Activated CD8-positive, alpha-beta memory T cell treated with anti-CD3 and anti-CD28 coated beads, Interleukin-2, amount 50 U/mL, for 1 hour (primary cell): Measurements from ENCODE around the gene TRIM69.
"Not testable (repeated sequence)": the region's sequence is repeated elsewhere in the genome, so short reads cannot be mapped to it uniquely, and the experiment has no call there.

ENCODE experiments used
- DNase-seq: peaks from one replicate; pipeline ENCODE4 v3.0.0-alpha.2; 2020; ENCODE audit errors: extremely low read depth

The TRIM69 gene, protein sequence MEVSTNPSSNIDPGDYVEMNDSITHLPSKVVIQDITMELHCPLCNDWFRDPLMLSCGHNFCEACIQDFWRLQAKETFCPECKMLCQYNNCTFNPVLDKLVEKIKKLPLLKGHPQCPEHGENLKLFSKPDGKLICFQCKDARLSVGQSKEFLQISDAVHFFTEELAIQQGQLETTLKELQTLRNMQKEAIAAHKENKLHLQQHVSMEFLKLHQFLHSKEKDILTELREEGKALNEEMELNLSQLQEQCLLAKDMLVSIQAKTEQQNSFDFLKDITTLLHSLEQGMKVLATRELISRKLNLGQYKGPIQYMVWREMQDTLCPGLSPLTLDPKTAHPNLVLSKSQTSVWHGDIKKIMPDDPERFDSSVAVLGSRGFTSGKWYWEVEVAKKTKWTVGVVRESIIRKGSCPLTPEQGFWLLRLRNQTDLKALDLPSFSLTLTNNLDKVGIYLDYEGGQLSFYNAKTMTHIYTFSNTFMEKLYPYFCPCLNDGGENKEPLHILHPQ

DNA sequence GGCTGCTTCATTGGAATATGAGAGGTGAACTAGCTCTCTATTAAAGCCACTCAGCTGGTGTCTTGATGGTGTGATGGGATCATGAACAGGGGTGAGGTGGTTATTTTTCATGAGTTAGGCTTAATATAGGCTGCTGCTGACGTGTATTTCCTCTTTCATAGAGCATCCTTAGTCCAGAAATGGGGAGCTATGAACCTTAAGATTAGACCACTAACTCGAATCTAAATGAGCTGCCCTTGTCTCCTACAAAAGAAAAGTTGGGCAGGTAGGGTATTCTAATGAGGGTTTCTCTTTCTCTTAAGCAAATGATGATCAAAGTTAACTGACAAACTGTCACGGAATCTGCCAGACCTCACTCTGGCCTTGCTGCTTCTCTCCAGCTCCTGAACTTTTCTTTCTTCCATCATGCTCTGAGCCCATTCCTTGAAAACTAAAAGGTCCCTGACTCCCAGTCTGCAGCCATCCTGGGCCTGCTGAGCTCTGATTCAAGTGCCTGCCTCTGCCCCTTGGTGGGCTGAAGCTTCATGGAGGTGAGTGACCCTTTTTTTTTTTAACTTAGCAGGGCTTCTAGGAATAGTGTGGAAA is at the start of gene TRIM69:
Gene TRIM69 (plus strand): TSS at position 348 of the 585 bp plus-strand sequence. CDS start 177 bp downstream, at position 525.
- no peak for DNase-seq

DNA sequence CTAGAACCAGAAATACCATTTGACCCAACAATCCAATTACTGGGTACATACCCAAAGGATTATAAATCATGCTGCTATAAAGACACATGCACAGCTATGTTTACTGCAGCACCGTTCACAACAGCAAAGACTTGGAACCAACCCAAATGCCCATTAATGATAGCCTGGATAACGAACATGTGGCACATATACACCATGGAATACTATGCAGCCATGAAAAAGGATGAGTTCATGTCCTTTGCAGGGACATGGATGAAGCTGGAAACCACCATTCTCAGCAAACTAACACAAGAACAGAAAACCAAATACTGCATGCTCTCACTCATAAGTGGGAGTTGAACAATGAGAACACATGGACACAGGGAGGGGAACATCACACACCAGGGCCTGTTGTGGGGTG is 47.0 kb upstream of the TRIM69 start:
- DNase-seq, result not testable (repeated sequence)

DNA sequence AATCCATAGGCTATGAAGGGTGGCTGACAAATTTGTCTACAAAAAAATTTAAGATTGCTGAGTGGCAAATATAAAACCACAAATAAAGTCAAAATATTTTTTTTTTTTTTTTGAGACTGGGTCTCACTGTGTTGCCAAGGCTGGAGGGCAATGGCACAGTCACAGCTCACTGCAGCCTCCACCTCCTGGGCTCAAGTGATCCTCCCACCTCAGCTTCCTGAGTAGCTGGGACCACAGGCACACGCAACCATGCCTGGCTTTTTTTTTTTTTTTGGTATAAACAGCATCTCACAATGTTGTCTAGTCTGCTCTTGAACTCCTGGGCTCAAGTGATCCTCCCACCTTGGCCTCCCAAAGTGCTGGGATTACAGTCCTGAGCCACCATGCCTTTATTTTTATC is 46.1 kb upstream of the TRIM69 start:
- DNase-seq, result not testable (repeated sequence)

DNA sequence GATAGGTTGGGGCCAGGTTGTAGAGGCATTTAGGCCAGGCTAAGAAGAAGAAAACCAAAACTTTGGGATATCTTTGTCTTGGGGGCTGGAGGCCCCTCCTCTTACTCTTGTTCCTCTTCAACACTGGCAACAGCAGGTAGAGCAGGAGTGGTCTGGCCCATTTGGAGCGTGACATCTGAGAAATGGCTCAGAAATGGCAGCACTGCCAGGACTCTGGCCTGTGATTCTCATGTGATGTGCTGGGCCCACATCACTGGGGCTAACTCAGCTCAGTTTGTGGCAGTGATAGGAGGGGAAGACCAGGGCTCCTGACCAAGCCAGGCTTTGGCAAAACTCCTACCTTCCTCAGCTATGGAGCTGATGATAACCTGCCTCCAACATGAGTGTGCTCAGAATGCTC is 43.7 kb upstream of the TRIM69 start:
- no peak for DNase-seq

DNA sequence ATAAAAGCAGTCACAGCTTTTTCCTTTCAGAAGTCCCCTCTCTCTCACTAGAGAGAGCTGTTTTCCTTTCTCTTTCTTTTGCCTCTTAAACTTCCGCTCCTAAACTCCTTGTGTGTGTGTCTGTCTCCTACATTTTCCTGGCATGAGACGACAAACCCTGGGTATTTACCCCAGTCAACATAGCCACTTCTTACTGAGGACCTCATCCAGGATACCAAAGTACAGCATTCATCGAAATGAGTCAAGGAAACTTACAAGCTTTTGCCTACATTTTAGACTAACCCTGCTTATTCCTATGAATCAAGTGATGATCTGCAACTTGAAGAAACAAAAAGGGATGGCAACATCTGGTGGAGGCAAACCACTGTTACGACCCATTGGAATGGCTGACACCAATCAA is 41.9 kb upstream of the TRIM69 start:
- DNase-seq, result no peak

DNA sequence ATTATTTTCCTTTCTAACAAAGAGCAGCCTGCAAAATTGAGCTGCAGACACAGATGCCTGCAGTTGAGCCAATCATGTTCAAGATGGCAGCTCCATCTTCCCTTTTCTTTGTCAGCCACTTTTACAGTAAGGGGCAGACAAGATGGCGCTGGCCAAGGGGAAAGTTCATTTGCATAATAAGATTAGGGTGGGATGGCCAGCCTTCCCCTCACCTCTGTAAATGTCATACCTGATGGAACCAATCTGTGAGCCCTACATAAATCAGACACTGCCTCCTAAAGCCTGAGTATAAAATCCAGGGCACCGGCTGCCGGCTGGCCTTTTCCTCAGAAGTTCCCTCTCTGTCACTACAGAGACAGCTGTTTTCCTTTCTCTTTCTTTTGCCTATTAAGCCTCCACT is 41.0 kb upstream of the TRIM69 start:
- DNase-seq, result no peak

DNA sequence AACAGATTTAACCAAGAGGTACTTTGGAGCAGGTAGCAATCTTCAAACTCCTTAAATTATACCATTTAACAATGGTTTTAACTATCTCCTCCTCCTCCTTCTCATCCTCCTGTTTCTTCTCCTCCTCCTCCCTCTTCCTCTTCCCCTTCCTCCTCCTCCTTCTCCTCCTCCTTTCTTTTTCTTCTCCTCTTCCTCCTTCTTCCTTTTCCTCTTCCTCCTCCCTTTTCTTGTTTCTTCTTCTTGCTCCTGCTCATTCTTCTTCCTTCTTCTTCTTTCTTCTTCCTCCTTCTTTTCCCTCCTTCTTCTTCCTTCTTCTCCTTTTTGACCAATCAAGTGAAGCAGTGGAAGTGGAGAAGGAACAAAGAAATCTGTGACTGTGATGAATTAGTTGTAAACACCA is 39.3 kb upstream of the TRIM69 start:
- no peak for DNase-seq

DNA sequence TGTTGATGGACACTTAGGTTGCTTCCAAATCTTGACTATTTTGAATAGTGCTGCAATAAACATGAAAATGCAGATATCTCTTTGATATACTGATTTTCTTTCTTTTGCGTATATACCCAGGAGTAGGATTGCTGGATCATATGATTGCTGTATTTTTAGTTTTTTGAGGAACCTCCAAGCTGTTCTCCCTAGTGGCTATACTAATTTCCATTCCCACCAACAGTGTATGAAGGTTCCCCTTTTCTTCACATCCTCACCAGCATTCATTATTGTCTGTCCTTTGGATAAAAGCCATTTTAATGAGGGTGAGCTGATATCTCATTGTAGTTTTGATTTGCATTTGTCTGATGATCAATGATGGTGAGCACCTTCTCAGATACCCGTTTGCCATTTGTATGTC is 37.7 kb upstream of the TRIM69 start:
- DNase-seq, result no peak

DNA sequence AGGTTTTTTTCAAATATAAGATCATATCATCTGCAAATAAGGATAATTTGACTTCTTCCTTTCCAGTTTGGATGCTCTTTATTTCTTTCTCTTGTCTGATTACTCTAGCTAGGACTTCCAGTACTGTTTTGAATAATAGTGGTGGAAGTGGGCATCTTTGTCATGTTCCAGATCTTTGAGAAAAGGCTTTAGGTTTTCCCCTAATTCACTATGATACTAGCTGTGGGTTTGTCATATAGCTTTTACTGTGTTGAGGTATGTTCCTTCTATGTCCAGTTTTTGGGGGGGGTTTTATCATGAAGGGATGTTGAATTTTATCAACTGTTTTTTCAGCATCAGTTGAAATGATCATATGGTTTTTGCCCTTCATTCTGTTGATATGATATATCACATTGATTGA is 35.7 kb upstream of the TRIM69 start:
- DNase-seq, result not testable (repeated sequence)

DNA sequence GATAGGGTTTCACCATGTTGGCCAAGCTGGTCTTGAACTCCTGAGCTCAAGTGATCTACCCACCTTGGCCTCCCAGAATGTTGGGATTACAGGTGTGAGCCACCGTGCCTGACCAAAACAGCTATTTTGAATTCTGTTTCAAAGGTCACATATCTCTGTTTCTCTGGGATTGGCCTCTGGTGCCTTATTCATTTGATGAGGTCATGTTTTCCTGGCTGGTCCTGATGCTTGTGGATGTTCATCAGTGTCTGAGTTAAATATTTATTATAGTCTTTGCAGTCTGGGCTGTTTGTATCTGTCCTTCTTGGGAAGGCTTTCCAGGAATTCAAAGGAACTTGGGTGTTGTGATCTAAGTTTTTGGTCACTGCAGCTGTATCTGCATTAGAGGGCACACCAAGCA is 30.3 kb upstream of the TRIM69 start:
- no peak for DNase-seq

DNA sequence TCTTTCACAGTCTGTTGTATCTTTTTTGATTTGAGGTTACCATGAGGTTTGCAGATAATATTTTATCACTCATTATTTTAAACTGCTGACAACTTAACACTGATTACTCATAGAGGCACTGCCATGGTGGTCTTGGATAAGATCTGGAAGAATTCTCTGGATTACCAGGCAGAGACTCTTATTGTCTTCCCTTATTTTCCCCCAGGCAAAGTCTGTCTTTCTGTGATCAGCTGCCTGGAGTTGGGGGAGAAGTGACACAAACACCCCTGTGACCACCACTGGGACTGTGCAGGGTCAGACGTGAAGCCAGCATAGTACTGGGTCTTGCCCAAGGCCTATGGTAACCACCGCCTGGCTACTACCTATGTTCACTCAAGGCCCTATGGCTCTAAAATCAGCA is 29.9 kb upstream of the TRIM69 start:
- DNase-seq, result no peak

DNA sequence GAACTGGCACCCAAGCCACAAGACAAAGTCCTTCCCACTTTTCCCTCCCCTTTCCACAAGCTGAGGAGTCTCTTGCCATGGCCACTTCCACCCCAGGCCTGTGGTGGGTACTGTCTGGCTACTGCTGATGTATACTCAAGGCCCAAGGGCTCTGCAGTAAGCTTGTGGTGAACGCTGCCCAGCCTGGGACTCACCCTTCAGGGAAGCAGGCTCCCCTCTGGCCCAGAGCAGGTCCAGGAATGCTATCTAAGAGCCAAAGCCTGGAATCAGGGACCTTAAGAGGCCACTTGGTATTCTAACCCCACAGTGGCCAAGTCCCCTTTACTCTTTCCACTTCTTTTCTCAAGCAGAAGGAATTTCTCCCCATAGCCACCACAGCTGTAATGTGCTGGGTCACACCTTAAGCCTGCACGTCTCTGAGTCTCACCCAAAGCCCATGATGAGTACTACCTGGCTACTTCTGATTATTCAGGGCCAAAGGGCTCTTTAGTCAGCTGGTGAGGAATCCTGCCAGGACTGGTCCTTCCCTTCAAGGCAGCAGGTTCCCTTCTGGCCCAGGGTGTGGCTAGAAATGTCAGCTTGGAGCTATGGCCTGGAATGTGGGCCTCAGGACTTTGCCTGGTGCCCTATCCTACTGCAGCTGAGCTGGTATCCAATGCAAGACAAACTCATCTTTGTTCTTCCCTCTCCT is 29.2 kb upstream of the TRIM69 start:
- no peak for DNase-seq

DNA sequence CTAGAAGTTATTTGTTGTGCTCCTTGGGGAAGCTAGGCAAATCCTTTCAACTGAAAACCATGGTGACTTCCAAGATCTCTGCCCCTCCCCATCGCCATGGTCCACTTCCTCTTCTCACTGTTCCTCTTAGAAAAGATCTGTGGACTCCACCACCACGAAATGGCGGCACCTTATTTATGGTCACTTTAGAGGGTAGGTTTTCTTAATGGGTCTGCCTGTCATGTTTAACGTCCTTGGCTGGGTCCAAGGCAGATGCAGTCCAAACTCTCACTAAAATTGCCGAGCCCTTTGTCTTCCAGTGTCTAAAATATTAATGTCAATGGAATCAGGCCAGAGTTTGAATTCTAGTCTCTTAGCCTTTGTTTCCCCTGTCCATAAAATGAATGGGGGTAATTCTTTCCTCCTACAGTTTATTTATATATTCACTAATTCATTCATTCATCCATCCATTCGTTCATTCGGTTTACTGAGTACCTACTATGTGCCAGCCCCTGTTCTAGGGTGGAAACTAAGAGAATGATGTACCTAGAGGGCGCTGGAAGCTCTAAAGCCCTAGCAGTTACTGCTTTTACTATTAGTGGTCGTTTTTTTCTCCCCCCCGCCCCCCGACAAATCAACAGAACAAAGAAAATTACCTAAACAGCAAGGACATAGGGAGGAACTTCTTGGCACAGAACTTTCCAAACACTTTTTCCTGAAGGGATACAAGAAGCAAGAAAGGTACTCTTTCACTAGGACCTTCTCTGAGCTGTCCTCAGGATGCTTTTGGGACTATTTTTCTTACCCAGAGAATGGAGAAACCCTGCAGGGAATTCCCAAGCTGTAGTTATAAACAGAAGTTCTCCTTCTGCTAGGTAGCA is 25.9 kb upstream of the TRIM69 start:
- DNase-seq, result no peak

DNA sequence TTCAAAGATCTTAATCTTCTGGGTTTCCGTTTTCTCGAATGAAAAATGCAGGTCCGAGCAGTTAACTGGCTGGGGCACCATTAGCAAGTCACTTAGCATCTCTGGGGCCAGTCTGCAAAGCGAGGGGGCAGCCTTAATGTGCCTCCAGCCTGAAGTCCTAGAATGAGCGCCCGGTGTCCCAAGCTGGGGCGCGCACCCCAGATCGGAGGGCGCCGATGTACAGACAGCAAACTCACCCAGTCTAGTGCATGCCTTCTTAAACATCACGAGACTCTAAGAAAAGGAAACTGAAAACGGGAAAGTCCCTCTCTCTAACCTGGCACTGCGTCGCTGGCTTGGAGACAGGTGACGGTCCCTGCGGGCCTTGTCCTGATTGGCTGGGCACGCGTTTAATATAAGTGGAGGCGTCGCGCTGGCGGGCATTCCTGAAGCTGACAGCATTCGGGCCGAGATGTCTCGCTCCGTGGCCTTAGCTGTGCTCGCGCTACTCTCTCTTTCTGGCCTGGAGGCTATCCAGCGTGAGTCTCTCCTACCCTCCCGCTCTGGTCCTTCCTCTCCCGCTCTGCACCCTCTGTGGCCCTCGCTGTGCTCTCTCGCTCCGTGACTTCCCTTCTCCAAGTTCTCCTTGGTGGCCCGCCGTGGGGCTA is 25.1 kb upstream of the TRIM69 start, which contains the start of the genes B2M and PATL2:
Gene B2M (plus strand): TSS at position 422 of the 647 bp plus-strand sequence. CDS start 30 bp downstream, at position 452.
Gene PATL2 (minus strand): TSS at position 228 of the 647 bp plus-strand sequence. CDS start 34,833 bp downstream, outside the sequence.
- DNase-seq, result peak; percentile 96

DNA sequence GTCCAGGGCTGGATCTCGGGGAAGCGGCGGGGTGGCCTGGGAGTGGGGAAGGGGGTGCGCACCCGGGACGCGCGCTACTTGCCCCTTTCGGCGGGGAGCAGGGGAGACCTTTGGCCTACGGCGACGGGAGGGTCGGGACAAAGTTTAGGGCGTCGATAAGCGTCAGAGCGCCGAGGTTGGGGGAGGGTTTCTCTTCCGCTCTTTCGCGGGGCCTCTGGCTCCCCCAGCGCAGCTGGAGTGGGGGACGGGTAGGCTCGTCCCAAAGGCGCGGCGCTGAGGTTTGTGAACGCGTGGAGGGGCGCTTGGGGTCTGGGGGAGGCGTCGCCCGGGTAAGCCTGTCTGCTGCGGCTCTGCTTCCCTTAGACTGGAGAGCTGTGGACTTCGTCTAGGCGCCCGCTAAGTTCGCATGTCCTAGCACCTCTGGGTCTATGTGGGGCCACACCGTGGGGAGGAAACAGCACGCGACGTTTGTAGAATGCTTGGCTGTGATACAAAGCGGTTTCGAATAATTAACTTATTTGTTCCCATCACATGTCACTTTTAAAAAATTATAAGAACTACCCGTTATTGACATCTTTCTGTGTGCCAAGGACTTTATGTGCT is 24.5 kb upstream of the TRIM69 start:
- no peak for DNase-seq

DNA sequence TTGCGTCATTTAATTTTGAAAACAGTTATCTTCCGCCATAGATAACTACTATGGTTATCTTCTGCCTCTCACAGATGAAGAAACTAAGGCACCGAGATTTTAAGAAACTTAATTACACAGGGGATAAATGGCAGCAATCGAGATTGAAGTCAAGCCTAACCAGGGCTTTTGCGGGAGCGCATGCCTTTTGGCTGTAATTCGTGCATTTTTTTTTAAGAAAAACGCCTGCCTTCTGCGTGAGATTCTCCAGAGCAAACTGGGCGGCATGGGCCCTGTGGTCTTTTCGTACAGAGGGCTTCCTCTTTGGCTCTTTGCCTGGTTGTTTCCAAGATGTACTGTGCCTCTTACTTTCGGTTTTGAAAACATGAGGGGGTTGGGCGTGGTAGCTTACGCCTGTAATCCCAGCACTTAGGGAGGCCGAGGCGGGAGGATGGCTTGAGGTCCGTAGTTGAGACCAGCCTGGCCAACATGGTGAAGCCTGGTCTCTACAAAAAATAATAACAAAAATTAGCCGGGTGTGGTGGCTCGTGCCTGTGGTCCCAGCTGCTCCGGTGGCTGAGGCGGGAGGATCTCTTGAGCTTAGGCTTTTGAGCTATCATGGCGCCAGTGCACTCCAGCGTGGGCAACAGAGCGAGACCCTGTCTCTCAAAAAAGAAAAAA is 23.9 kb upstream of the TRIM69 start:
- no peak for DNase-seq

DNA sequence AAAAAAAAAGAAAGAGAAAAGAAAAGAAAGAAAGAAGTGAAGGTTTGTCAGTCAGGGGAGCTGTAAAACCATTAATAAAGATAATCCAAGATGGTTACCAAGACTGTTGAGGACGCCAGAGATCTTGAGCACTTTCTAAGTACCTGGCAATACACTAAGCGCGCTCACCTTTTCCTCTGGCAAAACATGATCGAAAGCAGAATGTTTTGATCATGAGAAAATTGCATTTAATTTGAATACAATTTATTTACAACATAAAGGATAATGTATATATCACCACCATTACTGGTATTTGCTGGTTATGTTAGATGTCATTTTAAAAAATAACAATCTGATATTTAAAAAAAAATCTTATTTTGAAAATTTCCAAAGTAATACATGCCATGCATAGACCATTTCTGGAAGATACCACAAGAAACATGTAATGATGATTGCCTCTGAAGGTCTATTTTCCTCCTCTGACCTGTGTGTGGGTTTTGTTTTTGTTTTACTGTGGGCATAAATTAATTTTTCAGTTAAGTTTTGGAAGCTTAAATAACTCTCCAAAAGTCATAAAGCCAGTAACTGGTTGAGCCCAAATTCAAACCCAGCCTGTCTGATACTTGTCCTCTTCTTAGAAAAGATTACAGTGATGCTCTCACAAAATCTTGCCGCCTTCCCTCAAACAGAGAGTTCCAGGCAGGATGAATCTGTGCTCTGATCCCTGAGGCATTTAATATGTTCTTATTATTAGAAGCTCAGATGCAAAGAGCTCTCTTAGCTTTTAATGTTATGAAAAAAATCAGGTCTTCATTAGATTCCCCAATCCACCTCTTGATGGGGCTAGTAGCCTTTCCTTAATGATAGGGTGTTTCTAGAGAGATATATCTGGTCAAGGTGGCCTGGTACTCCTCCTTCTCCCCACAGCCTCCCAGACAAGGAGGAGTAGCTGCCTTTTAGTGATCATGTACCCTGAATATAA is 23.0 kb upstream of the TRIM69 start:
- DNase-seq, result no peak

DNA sequence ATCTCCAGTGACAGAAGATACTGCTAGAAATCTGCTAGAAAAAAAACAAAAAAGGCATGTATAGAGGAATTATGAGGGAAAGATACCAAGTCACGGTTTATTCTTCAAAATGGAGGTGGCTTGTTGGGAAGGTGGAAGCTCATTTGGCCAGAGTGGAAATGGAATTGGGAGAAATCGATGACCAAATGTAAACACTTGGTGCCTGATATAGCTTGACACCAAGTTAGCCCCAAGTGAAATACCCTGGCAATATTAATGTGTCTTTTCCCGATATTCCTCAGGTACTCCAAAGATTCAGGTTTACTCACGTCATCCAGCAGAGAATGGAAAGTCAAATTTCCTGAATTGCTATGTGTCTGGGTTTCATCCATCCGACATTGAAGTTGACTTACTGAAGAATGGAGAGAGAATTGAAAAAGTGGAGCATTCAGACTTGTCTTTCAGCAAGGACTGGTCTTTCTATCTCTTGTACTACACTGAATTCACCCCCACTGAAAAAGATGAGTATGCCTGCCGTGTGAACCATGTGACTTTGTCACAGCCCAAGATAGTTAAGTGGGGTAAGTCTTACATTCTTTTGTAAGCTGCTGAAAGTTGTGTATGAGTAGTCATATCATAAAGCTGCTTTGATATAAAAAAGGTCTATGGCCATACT is 21.1 kb upstream of the TRIM69 start:
- no peak for DNase-seq
